HepG2 (cell line): ENCODE measurements around the gene FITM1. TPM values are rescaled to one million over a fixed set of nuclear protein-coding genes. Genes with fewer than 3 reads are reported as not detected.

Experiments used
- AHR ChIP-seq: IDR thresholded peaks from 2 replicates; pipeline ENCODE4 v1.6.1; 2018; ENCODE audit warnings: missing genetic modification reagents, missing compliant biosample characterization
- FOSL1 ChIP-seq: sonication (generic); formaldehyde crosslinking; IDR thresholded peaks from 2 replicates; pipeline ENCODE4 v1.9.0; 2021; ENCODE audit warnings: missing genetic modification reagents, borderline replicate concordance
- GLI4 ChIP-seq: sonication (generic); formaldehyde crosslinking; IDR thresholded peaks from 2 replicates; pipeline ENCODE4 v1.5.1; 2020; ENCODE audit warnings: missing genetic modification reagents, mild to moderate bottlenecking, moderate library complexity, borderline replicate concordance
- KLF12 ChIP-seq: sonication (generic); formaldehyde crosslinking; IDR thresholded peaks from 2 replicates; pipeline ENCODE4 v1.4.0; 2020; ENCODE audit warnings: missing genetic modification reagents, borderline replicate concordance
- NR2F2 ChIP-seq: IDR thresholded peaks from 2 replicates; pipeline ENCODE4 v1.6.1; 2012; ENCODE audit warnings: low read depth, inconsistent platforms, borderline replicate concordance
- PHF21A ChIP-seq: sonication (generic); formaldehyde crosslinking; IDR thresholded peaks from 2 replicates; pipeline ENCODE4 v1.5.0; 2020; ENCODE audit warnings: mild to moderate bottlenecking, missing genetic modification reagents
- ZC3H13 ChIP-seq: sonication (generic); formaldehyde crosslinking; IDR thresholded peaks from 2 replicates; pipeline ENCODE4 v1.8.1; 2023; ENCODE audit warnings: mild to moderate bottlenecking, missing genetic modification reagents, moderate library complexity
- ZFP41 ChIP-seq: sonication (generic); formaldehyde crosslinking; IDR thresholded peaks from 2 replicates; pipeline ENCODE4 v1.4.0; 2020; ENCODE audit warnings: mild to moderate bottlenecking, missing genetic modification reagents, borderline replicate concordance
- ZNF543 ChIP-seq: sonication (generic); formaldehyde crosslinking; IDR thresholded peaks from 2 replicates; pipeline ENCODE4 v1.4.0; 2020; ENCODE audit warnings: mild to moderate bottlenecking, missing genetic modification reagents
- ZNF678 ChIP-seq: sonication (generic); formaldehyde crosslinking; IDR thresholded peaks from 2 replicates; pipeline ENCODE4 v1.4.0; 2020; ENCODE audit warnings: mild to moderate bottlenecking, missing genetic modification reagents
- ZNF775 ChIP-seq: sonication (generic); formaldehyde crosslinking; IDR thresholded peaks from 2 replicates; pipeline ENCODE4 v1.4.0; 2020; ENCODE audit warnings: missing genetic modification reagents, mild to moderate bottlenecking, moderate library complexity, borderline replicate concordance
- polyA plus RNA-seq, 8 experiments: library from polyadenylated mRNA; depleted of rRNA in 3 of 8; stranded (reverse) in 7 of 8; unstranded in 1 of 8; fragments of >200 nt; fragmentation: Illumina TruSeq in 4 of 8; extraction: Trizol in 4 of 8; gene quantifications; 2 replicates each; pipeline versions ENCODE4 v1.2.1 to v1.2.3, GENCODE V29; 2011 to 2016; ENCODE audit warnings: low read depth in 4 of 8, missing spikeins in 1 of 8, mixed read lengths in 1 of 8; ENCODE audit not compliant: insufficient read depth in 1 of 8
- total RNA-seq, 5 experiments: library from RNA; depleted of rRNA; stranded (reverse); fragments of >200 nt; fragmentation: Illumina TruSeq; extraction: Trizol; gene quantifications; 2 replicates each; pipeline ENCODE4 v1.2.3, GENCODE V29; 2016; ENCODE audit warnings: low read depth in 1 of 5
- TF ChIP-seq, protein P1 (sequence below): sonication (generic); formaldehyde crosslinking; conservative IDR thresholded peaks from 2 replicates; pipeline ENCODE4 v1.5.0; 2020; ENCODE audit warnings: missing genetic modification reagents
- TF ChIP-seq, protein P2 (sequence below): sonication (generic); formaldehyde crosslinking; IDR thresholded peaks from 2 replicates; pipeline ENCODE4 v1.9.0; 2021; ENCODE audit warnings: mild to moderate bottlenecking, missing genetic modification reagents
- TF ChIP-seq, protein P3 (sequence below): sonication (generic); formaldehyde crosslinking; IDR thresholded peaks from 2 replicates; pipeline ENCODE4 v1.9.0; 2022; ENCODE audit warnings: low read depth, missing genetic modification reagents
- TF ChIP-seq, protein P4 (sequence below): sonication (generic); IDR thresholded peaks from 2 replicates; pipeline ENCODE4 v1.6.1; 2016; ENCODE audit warnings: low read depth, borderline replicate concordance
- TF ChIP-seq, protein P5 (sequence below): sonication (generic); formaldehyde crosslinking; IDR thresholded peaks from 2 replicates; pipeline ENCODE4 v1.8.0; 2022; ENCODE audit warnings: missing genetic modification reagents, mild to moderate bottlenecking, borderline replicate concordance

FITM1 gene
- total and polyA plus RNA-seq, 2 of the 13 experiments (the other 11 are each of a cell fraction or from before 2014, with no cell fraction given): 2.7 to 5.8 TPM

DNA sequence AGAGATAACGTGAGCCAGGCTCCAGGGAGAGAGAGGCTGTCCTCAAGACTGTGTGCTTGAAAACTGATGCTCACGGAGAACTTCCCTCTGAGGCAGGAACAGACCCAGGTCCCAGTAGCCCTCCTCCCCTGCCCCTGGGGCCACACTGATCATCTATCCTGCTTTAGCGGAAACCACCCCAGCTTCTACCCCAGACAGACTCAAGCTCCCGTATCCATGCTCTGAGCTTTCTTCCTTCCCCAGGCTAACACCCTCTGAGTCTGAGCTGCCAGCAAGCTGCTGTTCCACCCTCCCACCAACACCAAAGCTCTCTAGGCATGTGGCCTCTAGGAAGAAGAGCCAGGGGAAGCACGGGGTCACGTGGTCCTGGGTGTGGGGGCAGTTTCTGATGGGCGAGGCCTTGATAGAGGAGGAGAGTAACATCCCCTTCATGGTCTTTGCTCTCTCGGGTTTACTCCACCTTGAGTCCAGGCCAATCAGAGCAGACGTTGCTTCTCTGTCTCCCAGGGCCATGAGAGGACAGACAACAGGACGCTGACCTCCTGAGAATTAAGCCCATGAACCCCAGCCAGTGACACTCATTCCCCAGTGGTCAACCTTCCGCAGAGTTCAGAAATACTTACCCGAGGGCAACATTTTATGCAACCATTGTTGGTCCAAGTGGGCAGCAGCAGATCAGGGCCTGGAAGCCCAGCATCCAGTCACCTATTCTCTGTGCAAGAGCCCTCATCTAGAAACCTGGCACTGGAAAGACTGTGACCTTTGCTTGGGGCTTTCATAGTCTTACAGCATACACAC lies 35.0 kb upstream of the FITM1 start (continued):
- TF ChIP-seq, protein P1, sequence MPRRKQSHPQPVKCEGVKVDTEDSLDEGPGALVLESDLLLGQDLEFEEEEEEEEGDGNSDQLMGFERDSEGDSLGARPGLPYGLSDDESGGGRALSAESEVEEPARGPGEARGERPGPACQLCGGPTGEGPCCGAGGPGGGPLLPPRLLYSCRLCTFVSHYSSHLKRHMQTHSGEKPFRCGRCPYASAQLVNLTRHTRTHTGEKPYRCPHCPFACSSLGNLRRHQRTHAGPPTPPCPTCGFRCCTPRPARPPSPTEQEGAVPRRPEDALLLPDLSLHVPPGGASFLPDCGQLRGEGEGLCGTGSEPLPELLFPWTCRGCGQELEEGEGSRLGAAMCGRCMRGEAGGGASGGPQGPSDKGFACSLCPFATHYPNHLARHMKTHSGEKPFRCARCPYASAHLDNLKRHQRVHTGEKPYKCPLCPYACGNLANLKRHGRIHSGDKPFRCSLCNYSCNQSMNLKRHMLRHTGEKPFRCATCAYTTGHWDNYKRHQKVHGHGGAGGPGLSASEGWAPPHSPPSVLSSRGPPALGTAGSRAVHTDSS (CRISPR knock-in tag): no peak
- peak; percentile 98 for TF ChIP-seq ZNF543 (CRISPR knock-in tag)
- TF ChIP-seq ZC3H13 (CRISPR knock-in tag): no peak
- TF ChIP-seq AHR (CRISPR knock-in tag): peak; percentile 99
- TF ChIP-seq, protein P2, sequence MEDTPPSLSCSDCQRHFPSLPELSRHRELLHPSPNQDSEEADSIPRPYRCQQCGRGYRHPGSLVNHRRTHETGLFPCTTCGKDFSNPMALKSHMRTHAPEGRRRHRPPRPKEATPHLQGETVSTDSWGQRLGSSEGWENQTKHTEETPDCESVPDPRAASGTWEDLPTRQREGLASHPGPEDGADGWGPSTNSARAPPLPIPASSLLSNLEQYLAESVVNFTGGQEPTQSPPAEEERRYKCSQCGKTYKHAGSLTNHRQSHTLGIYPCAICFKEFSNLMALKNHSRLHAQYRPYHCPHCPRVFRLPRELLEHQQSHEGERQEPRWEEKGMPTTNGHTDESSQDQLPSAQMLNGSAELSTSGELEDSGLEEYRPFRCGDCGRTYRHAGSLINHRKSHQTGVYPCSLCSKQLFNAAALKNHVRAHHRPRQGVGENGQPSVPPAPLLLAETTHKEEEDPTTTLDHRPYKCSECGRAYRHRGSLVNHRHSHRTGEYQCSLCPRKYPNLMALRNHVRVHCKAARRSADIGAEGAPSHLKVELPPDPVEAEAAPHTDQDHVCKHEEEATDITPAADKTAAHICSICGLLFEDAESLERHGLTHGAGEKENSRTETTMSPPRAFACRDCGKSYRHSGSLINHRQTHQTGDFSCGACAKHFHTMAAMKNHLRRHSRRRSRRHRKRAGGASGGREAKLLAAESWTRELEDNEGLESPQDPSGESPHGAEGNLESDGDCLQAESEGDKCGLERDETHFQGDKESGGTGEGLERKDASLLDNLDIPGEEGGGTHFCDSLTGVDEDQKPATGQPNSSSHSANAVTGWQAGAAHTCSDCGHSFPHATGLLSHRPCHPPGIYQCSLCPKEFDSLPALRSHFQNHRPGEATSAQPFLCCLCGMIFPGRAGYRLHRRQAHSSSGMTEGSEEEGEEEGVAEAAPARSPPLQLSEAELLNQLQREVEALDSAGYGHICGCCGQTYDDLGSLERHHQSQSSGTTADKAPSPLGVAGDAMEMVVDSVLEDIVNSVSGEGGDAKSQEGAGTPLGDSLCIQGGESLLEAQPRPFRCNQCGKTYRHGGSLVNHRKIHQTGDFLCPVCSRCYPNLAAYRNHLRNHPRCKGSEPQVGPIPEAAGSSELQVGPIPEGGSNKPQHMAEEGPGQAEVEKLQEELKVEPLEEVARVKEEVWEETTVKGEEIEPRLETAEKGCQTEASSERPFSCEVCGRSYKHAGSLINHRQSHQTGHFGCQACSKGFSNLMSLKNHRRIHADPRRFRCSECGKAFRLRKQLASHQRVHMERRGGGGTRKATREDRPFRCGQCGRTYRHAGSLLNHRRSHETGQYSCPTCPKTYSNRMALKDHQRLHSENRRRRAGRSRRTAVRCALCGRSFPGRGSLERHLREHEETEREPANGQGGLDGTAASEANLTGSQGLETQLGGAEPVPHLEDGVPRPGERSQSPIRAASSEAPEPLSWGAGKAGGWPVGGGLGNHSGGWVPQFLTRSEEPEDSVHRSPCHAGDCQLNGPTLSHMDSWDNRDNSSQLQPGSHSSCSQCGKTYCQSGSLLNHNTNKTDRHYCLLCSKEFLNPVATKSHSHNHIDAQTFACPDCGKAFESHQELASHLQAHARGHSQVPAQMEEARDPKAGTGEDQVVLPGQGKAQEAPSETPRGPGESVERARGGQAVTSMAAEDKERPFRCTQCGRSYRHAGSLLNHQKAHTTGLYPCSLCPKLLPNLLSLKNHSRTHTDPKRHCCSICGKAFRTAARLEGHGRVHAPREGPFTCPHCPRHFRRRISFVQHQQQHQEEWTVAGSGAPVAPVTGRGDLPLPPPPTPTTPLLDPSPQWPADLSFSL (CRISPR knock-in tag): no peak
- no peak for TF ChIP-seq NR2F2
- TF ChIP-seq, protein P3, sequence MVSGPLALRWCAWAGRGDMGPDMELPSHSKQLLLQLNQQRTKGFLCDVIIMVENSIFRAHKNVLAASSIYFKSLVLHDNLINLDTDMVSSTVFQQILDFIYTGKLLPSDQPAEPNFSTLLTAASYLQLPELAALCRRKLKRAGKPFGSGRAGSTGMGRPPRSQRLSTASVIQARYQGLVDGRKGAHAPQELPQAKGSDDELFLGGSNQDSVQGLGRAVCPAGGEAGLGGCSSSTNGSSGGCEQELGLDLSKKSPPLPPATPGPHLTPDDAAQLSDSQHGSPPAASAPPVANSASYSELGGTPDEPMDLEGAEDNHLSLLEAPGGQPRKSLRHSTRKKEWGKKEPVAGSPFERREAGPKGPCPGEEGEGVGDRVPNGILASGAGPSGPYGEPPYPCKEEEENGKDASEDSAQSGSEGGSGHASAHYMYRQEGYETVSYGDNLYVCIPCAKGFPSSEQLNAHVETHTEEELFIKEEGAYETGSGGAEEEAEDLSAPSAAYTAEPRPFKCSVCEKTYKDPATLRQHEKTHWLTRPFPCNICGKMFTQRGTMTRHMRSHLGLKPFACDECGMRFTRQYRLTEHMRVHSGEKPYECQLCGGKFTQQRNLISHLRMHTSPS: peak; percentile 97
- TF ChIP-seq PHF21A (CRISPR knock-in tag): no peak
- TF ChIP-seq ZFP41 (CRISPR knock-in tag): peak; percentile 98; the same call in 1 of the 2 replicates
- TF ChIP-seq, protein P4, sequence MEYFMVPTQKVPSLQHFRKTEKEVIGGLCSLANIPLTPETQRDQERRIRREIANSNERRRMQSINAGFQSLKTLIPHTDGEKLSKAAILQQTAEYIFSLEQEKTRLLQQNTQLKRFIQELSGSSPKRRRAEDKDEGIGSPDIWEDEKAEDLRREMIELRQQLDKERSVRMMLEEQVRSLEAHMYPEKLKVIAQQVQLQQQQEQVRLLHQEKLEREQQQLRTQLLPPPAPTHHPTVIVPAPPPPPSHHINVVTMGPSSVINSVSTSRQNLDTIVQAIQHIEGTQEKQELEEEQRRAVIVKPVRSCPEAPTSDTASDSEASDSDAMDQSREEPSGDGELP: peak; percentile 71; the same call in 1 of the 2 replicates
- TF ChIP-seq GLI4: peak; percentile 90; the same call in 1 of the 2 replicates
- peak; percentile 94 for TF ChIP-seq ZNF775
- no peak for TF ChIP-seq FOSL1 (CRISPR knock-in tag)
- TF ChIP-seq, protein P5, sequence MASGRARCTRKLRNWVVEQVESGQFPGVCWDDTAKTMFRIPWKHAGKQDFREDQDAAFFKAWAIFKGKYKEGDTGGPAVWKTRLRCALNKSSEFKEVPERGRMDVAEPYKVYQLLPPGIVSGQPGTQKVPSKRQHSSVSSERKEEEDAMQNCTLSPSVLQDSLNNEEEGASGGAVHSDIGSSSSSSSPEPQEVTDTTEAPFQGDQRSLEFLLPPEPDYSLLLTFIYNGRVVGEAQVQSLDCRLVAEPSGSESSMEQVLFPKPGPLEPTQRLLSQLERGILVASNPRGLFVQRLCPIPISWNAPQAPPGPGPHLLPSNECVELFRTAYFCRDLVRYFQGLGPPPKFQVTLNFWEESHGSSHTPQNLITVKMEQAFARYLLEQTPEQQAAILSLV (CRISPR knock-in tag): peak; percentile 99
- TF ChIP-seq KLF12 (CRISPR knock-in tag): peak; percentile 96
- peak; percentile 90; the same call in 1 of the 2 replicates for TF ChIP-seq ZNF678 (CRISPR knock-in tag)
